Neural cell (in vitro differentiated cells): ENCODE results near the gene TCL1B.

ENCODE experiments used
- CTCF ChIP-seq: fragments of 450-650 bp; IDR thresholded peaks from 2 replicates; pipeline ENCODE4 v1.5.1; 2014; ENCODE audit warnings: antibody characterized with exemption, mild to moderate bottlenecking, moderate library complexity; ENCODE audit not compliant: poor library complexity, severe bottlenecking
- POLR2AphosphoS5 ChIP-seq: IDR thresholded peaks from 2 replicates; pipeline ENCODE4 v1.6.1; 2012
- TAF1 ChIP-seq: IDR thresholded peaks from 2 replicates; pipeline ENCODE4 v1.6.1; 2012; ENCODE audit warnings: low read depth

- TF ChIP-seq CTCF (no peak), TAF1 (no peak), POLR2AphosphoS5 (no peak)
These were observed 26.2 kb upstream of the TCL1B start for GRCh38 chr14:95659990-95660385.
